GM21390 (cell line): Measurements from ENCODE around the gene KIF21B.

Experiments
- ATAC-seq: cut with Tn5 transposase; IDR thresholded peaks from one replicate; pipeline ENCODE4 v1.9.1; 2021; ENCODE audit not compliant: unreplicated experiment

The KIF21B gene

GRCh38 chr1:200998323-200998722, 25.2 kb downstream of the KIF21B start:
- no peak for ATAC-seq

GRCh38 chr1:200992382-200993048, 31.0 kb downstream of the KIF21B start:
- no peak for ATAC-seq

GRCh38 chr1:200991097-200991614, 32.4 kb downstream of the KIF21B start:
- ATAC-seq = no peak

- ATAC-seq = no peak
Measured at GRCh38 chr1:200990114-200990513, 33.4 kb downstream of the KIF21B start.

GRCh38 chr1:200989337-200989736, 34.2 kb downstream of the KIF21B start:
- no peak for ATAC-seq

GRCh38 chr1:200988693-200989092, 34.8 kb downstream of the KIF21B start:
- no peak for ATAC-seq

GRCh38 chr1:200985481-200985880, 38.0 kb downstream of the KIF21B start:
- no peak for ATAC-seq

GRCh38 chr1:200983035-200983561, 40.4 kb downstream of the KIF21B start:
- ATAC-seq = no peak

GRCh38 chr1:200982071-200982945, 41.2 kb downstream of the KIF21B start:
- no peak for ATAC-seq

- ATAC-seq = no peak
Measured at GRCh38 chr1:200981278-200981677, 42.2 kb downstream of the KIF21B start.

- ATAC-seq = no peak
Measured at GRCh38 chr1:200980873-200981272, 42.6 kb downstream of the KIF21B start.

- ATAC-seq = no peak
Measured at GRCh38 chr1:200980452-200980772, 43.1 kb downstream of the KIF21B start.

- no peak for ATAC-seq
Measured at GRCh38 chr1:200979574-200980451, 43.7 kb downstream of the KIF21B start.

GRCh38 chr1:200977071-200977754, 46.3 kb downstream of the KIF21B start:
- ATAC-seq = no peak

- ATAC-seq = no peak
Measured at GRCh38 chr1:200976634-200977033, 46.9 kb downstream of the KIF21B start.

GRCh38 chr1:200975458-200975857, 48.1 kb downstream of the KIF21B start:
- ATAC-seq = no peak

- ATAC-seq = no peak
Measured at GRCh38 chr1:200974711-200975110, 48.8 kb downstream of the KIF21B start.

- no peak for ATAC-seq
Measured at GRCh38 chr1:200973937-200974657, 49.4 kb downstream of the KIF21B start.

- no peak for ATAC-seq
Measured at GRCh38 chr1:200972985-200973742, 50.4 kb downstream of the KIF21B start.
